Ishikawa (cell line): Measurements from ENCODE around the gene GDF9.

Source experiments
- CEBPB ChIP-seq: IDR thresholded peaks from 2 replicates; pipeline ENCODE4 v1.6.1; 2012
- CREB1 ChIP-seq: IDR thresholded peaks from 2 replicates; pipeline ENCODE4 v1.6.1; 2012; ENCODE audit warnings: low read depth
- EGR1 ChIP-seq: IDR thresholded peaks from 2 replicates; pipeline ENCODE4 v1.6.1; 2012
- EP300 ChIP-seq: IDR thresholded peaks from 2 replicates; pipeline ENCODE4 v1.6.1; 2012; ENCODE audit warnings: borderline replicate concordance
- FOXM1 ChIP-seq: IDR thresholded peaks from 2 replicates; pipeline ENCODE4 v1.6.1; 2012; ENCODE audit warnings: low read depth, borderline replicate concordance
- MAX ChIP-seq: IDR thresholded peaks from 2 replicates; pipeline ENCODE4 v1.6.1; 2012
- NFIC ChIP-seq: IDR thresholded peaks from 2 replicates; pipeline ENCODE4 v1.6.1; 2012
- RAD21 ChIP-seq: IDR thresholded peaks from 2 replicates; pipeline ENCODE4 v1.6.1; 2012; ENCODE audit warnings: low read depth
- TAF1 ChIP-seq: IDR thresholded peaks from 2 replicates; pipeline ENCODE4 v1.6.1; 2012; ENCODE audit warnings: low read depth, mild to moderate bottlenecking
- TCF12 ChIP-seq: IDR thresholded peaks from 2 replicates; pipeline ENCODE4 v1.6.1; 2012; ENCODE audit warnings: low read depth
- TEAD4 ChIP-seq: IDR thresholded peaks from 2 replicates; pipeline ENCODE4 v1.6.1; 2012
- YY1 ChIP-seq: IDR thresholded peaks from 2 replicates; pipeline ENCODE4 v1.6.1; 2012; ENCODE audit warnings: low read depth
- ZBTB7A ChIP-seq: IDR thresholded peaks from 2 replicates; pipeline ENCODE4 v1.6.1; 2012; ENCODE audit warnings: low read depth
- TF ChIP-seq, protein P1 (sequence below): IDR thresholded peaks from 2 replicates; pipeline ENCODE4 v1.6.1; 2012; ENCODE audit warnings: low read depth, mild to moderate bottlenecking
- TF ChIP-seq, protein P2 (sequence below): IDR thresholded peaks from 2 replicates; pipeline ENCODE4 v1.6.1; 2012

GDF9 gene

DNA sequence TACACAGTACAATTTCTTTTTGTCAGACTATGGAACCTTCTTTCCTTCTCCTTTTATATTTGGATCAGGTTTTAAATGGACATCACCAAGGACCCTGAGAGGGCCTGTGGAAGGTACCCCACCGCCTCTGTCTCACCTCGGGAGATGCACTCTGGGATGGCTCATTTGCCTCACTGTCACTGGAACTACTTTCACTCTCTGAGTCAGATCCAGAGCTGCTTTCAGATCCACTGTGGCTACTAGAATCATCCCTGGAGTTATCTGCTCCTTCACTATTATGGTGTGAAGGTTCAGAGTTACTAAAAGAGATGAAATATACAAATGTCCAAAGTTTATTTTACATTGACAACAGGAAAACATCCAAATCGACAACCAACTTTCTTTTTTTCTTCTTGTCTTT, 31.8 kb upstream of the GDF9 start:
- no peak for TF ChIP-seq FOXM1
- TF ChIP-seq RAD21, result no peak
- no peak for TF ChIP-seq TCF12
- no peak for TF ChIP-seq EGR1
- TF ChIP-seq TAF1, result no peak
- TF ChIP-seq, protein P1, sequence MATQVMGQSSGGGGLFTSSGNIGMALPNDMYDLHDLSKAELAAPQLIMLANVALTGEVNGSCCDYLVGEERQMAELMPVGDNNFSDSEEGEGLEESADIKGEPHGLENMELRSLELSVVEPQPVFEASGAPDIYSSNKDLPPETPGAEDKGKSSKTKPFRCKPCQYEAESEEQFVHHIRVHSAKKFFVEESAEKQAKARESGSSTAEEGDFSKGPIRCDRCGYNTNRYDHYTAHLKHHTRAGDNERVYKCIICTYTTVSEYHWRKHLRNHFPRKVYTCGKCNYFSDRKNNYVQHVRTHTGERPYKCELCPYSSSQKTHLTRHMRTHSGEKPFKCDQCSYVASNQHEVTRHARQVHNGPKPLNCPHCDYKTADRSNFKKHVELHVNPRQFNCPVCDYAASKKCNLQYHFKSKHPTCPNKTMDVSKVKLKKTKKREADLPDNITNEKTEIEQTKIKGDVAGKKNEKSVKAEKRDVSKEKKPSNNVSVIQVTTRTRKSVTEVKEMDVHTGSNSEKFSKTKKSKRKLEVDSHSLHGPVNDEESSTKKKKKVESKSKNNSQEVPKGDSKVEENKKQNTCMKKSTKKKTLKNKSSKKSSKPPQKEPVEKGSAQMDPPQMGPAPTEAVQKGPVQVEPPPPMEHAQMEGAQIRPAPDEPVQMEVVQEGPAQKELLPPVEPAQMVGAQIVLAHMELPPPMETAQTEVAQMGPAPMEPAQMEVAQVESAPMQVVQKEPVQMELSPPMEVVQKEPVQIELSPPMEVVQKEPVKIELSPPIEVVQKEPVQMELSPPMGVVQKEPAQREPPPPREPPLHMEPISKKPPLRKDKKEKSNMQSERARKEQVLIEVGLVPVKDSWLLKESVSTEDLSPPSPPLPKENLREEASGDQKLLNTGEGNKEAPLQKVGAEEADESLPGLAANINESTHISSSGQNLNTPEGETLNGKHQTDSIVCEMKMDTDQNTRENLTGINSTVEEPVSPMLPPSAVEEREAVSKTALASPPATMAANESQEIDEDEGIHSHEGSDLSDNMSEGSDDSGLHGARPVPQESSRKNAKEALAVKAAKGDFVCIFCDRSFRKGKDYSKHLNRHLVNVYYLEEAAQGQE, result no peak

- TF ChIP-seq TCF12, result no peak
- TF ChIP-seq, protein P1, result no peak
- no peak for TF ChIP-seq TEAD4
- TF ChIP-seq, protein P2, sequence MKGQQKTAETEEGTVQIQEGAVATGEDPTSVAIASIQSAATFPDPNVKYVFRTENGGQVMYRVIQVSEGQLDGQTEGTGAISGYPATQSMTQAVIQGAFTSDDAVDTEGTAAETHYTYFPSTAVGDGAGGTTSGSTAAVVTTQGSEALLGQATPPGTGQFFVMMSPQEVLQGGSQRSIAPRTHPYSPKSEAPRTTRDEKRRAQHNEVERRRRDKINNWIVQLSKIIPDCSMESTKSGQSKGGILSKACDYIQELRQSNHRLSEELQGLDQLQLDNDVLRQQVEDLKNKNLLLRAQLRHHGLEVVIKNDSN, result no peak
- TF ChIP-seq EP300, result no peak
- no peak for TF ChIP-seq FOXM1
- TF ChIP-seq CREB1, result no peak
- TF ChIP-seq ZBTB7A, result no peak
- TF ChIP-seq MAX, result no peak
- no peak for TF ChIP-seq CEBPB
- TF ChIP-seq NFIC, result no peak
- no peak for TF ChIP-seq TAF1
- TF ChIP-seq RAD21, result no peak
- no peak for TF ChIP-seq EGR1
- TF ChIP-seq YY1, result no peak
Measured at GRCh38 chr5:132896685-132897084, 30.4 kb upstream of the GDF9 start.

GRCh38 chr5:132895719-132896305, 29.5 kb upstream of the GDF9 start:
- no peak for TF ChIP-seq YY1
- TF ChIP-seq, protein P1, result no peak
- no peak for TF ChIP-seq RAD21
- no peak for TF ChIP-seq TAF1
- no peak for TF ChIP-seq MAX
- TF ChIP-seq NFIC, result no peak
- no peak for TF ChIP-seq EGR1
- TF ChIP-seq FOXM1, result no peak
- no peak for TF ChIP-seq TCF12
- TF ChIP-seq EP300, result no peak
- TF ChIP-seq CREB1, result no peak

DNA sequence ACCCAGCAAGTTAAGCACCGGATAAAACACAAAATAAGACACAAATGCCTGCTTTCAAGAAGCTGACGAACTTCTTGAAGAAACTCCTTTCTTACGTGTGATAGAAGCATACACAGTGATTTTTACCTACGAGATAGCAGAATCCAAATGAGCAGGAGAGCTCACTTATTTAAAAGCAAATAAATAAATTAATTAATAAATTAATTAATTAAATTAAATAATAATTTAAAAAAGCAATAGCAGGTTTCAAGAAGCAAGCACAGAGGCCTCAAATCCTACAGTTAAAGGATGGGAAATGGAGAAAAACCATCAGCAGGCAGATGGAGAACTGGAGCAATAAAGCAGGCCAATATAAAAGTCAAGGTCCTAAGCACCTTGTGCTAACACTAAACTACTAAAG, 24.5 kb upstream of the GDF9 start:
- TF ChIP-seq CREB1, result no peak
- no peak for TF ChIP-seq ZBTB7A
- no peak for TF ChIP-seq TEAD4
- TF ChIP-seq CEBPB, result no peak
- no peak for TF ChIP-seq RAD21
- TF ChIP-seq, protein P1, result no peak
- no peak for TF ChIP-seq NFIC
- TF ChIP-seq FOXM1, result no peak
- TF ChIP-seq, protein P2, result no peak
- no peak for TF ChIP-seq MAX
- no peak for TF ChIP-seq TAF1
- TF ChIP-seq EGR1, result no peak
- TF ChIP-seq TCF12, result no peak
- TF ChIP-seq YY1, result no peak
- TF ChIP-seq EP300, result no peak
